ENCODE results near the gene SIL1.

The SIL1 gene

GRCh38 chr5:138954257-138955012 is 243.7 kb downstream of the SIL1 start:
- DNase-seq (ENCODE audit: low spot score): no peak
- in situ Hi-C loops (cut with MboI; ENCODE audit: low sequenced_read_pairs, unreplicated experiment): no loop called here
- no peak for TF ChIP-seq CTCF (IDR thresholded peaks at IDR 0.05; ENCODE audit: borderline replicate concordance, control extremely low read depth, extremely low read depth, insufficient read depth, missing control alignments)

GRCh38 chr5:138953387-138954256 is 244.5 kb downstream of the SIL1 start:
- in situ Hi-C loops (cut with MboI; ENCODE audit: low sequenced_read_pairs, unreplicated experiment): no loop called here
- no peak for TF ChIP-seq CTCF (IDR thresholded peaks at IDR 0.05; ENCODE audit: borderline replicate concordance, control extremely low read depth, extremely low read depth, insufficient read depth, missing control alignments)
- peak; percentile 58 for DNase-seq (ENCODE audit: low spot score)

- in situ Hi-C loops (cut with MboI; ENCODE audit: low sequenced_read_pairs, unreplicated experiment): no loop called here
- TF ChIP-seq CTCF (IDR thresholded peaks at IDR 0.05; ENCODE audit: borderline replicate concordance, control extremely low read depth, extremely low read depth, insufficient read depth, missing control alignments): no peak
- peak; percentile 32 for DNase-seq (ENCODE audit: low spot score)
Measured at GRCh38 chr5:138952962-138953361, 245.2 kb downstream of the SIL1 start.

GRCh38 chr5:138951986-138952735 is 246.0 kb downstream of the SIL1 start:
- TF ChIP-seq CTCF (IDR thresholded peaks at IDR 0.05; ENCODE audit: borderline replicate concordance, control extremely low read depth, extremely low read depth, insufficient read depth, missing control alignments): no peak
- in situ Hi-C loops (cut with MboI; ENCODE audit: low sequenced_read_pairs, unreplicated experiment): no loop called here
- DNase-seq (ENCODE audit: low spot score): no peak

GRCh38 chr5:138951091-138951985 is 246.8 kb downstream of the SIL1 start:
- DNase-seq (ENCODE audit: low spot score): no peak
- TF ChIP-seq CTCF (IDR thresholded peaks at IDR 0.05; ENCODE audit: borderline replicate concordance, control extremely low read depth, extremely low read depth, insufficient read depth, missing control alignments): no peak
- in situ Hi-C loops (cut with MboI; ENCODE audit: low sequenced_read_pairs, unreplicated experiment): no loop called here
